Hepatocyte (in vitro differentiated cells): ENCODE data around the gene IL17F. TPM values are rescaled to one million over a fixed set of nuclear protein-coding genes. Genes with fewer than 3 reads are reported as not detected.

ENCODE experiments used
- DNase-seq: peaks from one replicate; pipeline ENCODE4 v3.0.0-alpha.2; 2016; ENCODE audit warnings: low spot score
- H2AFZ ChIP-seq: fragments of 200-600 bp; sonication (generic); 2 replicates; pipeline ENCODE4 v1.6.0; 2016; ENCODE audit warnings: antibody characterized with exemption, mild to moderate bottlenecking
- H3K27ac ChIP-seq: fragments of 200-600 bp; sonication (generic); 2 replicates; pipeline ENCODE4 v1.5.1; 2016; ENCODE audit warnings: mild to moderate bottlenecking
- H3K27me3 ChIP-seq: fragments of 200-600 bp; sonication (generic); 2 replicates; pipeline ENCODE4 v1.6.1; 2016
- H3K36me3 ChIP-seq: fragments of 200-600 bp; sonication (generic); replicated peaks from 2 replicates; pipeline ENCODE4 v1.5.1; 2016; ENCODE audit warnings: low read depth; ENCODE audit not compliant: insufficient read depth
- H3K4me1 ChIP-seq: fragments of 200-600 bp; sonication (generic); 2 replicates; pipeline ENCODE4 v1.5.1; 2016; ENCODE audit warnings: mild to moderate bottlenecking, moderate library complexity; ENCODE audit not compliant: insufficient read depth
- H3K4me2 ChIP-seq: fragments of 200-600 bp; sonication (generic); 2 replicates; pipeline ENCODE4 v1.6.0; 2016
- H3K4me3 ChIP-seq: fragments of 200-600 bp; sonication (generic); 2 replicates; pipeline ENCODE4 v1.5.1; 2016; ENCODE audit warnings: mild to moderate bottlenecking
- H3K79me2 ChIP-seq: fragments of 200-600 bp; sonication (generic); 2 replicates; pipeline ENCODE4 v1.6.0; 2017; ENCODE audit warnings: mild to moderate bottlenecking
- H3K9me2 ChIP-seq: fragments of 200-600 bp; sonication (generic); replicated peaks from 2 replicates; pipeline ENCODE4 v1.6.0; 2017; ENCODE audit warnings: mild to moderate bottlenecking; ENCODE audit not compliant: insufficient read depth
- H3K9me3 ChIP-seq: fragments of 200-600 bp; sonication (generic); 2 replicates; pipeline ENCODE4 v1.5.1; 2016; ENCODE audit warnings: low read depth, mild to moderate bottlenecking
- H4K20me1 ChIP-seq: fragments of 200-600 bp; sonication (generic); 2 replicates; pipeline ENCODE4 v1.6.0; 2016; ENCODE audit warnings: mild to moderate bottlenecking; ENCODE audit not compliant: insufficient read depth, poor library complexity, severe bottlenecking
- EZH2 ChIP-seq: fragments of 200-600 bp; sonication (generic); IDR thresholded peaks from 2 replicates; pipeline ENCODE4 v1.6.1; 2016; ENCODE audit warnings: antibody characterized with exemption, mild to moderate bottlenecking, borderline replicate concordance
- EZH2phosphoT487 ChIP-seq: fragments of 200-600 bp; sonication (generic); IDR thresholded peaks from one replicate; pipeline ENCODE4 v1.6.1; 2018; ENCODE audit warnings: antibody characterized with exemption, mild to moderate bottlenecking, low read depth, moderate library complexity; ENCODE audit not compliant: unreplicated experiment, severe bottlenecking
- WGBS: methylation state at CpG from one replicate; pipeline ENCODE4 v1.1.6; 2016; ENCODE audit warnings: low lambda C conversion rate; ENCODE audit errors: missing lambda C conversion rate; 5-methylcytosine and 5-hydroxymethylcytosine counted together
- polyA plus RNA-seq: library from polyadenylated mRNA; unstranded; fragments of >200 nt; fragmentation: Nextera tagmentation; extraction: Ambion mirVana; gene quantifications from 2 replicates; pipeline ENCODE4 v1.2.1, GENCODE V29; 2016
- total RNA-seq: library from RNA; depleted of rRNA; stranded (reverse); fragments of >200 nt; gene quantifications from 2 replicates; pipeline ENCODE4 v1.2.3, GENCODE V29; 2014
- TF ChIP-seq, protein P1 (sequence below): fragments of 200-600 bp; sonication (generic); IDR thresholded peaks from 2 replicates; pipeline ENCODE4 v1.5.1; 2016; ENCODE audit warnings: antibody characterized with exemption, mild to moderate bottlenecking; ENCODE audit not compliant: poor library complexity

Gene IL17F
- total and polyA plus RNA-seq, 2 experiments from 2014 or later, result not detected

- H3K4me1 ChIP-seq, result no peaks in the 10 kb centered on the region
- no peak for DNase-seq
- H3K9me2 ChIP-seq, result no peaks in the 10 kb centered on the region
- no peaks in the 10 kb centered on the region for H3K9me3 ChIP-seq
- no peaks in the 10 kb centered on the region for H3K36me3 ChIP-seq
- TF ChIP-seq EZH2 (no peak), EZH2phosphoT487 (no peak)
- TF ChIP-seq, protein P1, sequence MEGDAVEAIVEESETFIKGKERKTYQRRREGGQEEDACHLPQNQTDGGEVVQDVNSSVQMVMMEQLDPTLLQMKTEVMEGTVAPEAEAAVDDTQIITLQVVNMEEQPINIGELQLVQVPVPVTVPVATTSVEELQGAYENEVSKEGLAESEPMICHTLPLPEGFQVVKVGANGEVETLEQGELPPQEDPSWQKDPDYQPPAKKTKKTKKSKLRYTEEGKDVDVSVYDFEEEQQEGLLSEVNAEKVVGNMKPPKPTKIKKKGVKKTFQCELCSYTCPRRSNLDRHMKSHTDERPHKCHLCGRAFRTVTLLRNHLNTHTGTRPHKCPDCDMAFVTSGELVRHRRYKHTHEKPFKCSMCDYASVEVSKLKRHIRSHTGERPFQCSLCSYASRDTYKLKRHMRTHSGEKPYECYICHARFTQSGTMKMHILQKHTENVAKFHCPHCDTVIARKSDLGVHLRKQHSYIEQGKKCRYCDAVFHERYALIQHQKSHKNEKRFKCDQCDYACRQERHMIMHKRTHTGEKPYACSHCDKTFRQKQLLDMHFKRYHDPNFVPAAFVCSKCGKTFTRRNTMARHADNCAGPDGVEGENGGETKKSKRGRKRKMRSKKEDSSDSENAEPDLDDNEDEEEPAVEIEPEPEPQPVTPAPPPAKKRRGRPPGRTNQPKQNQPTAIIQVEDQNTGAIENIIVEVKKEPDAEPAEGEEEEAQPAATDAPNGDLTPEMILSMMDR, result no peak
- H3K4me3 ChIP-seq, result no peak overlapping the region
- no peaks in the 10 kb centered on the region for H4K20me1 ChIP-seq
- no peaks in the 10 kb centered on the region for H3K27me3 ChIP-seq
- no peak overlapping the region for H2AFZ ChIP-seq
- no peak overlapping the region for H3K27ac ChIP-seq
- 97% methylated on average over 8 of the region's 8 CpGs for WGBS
- H3K79me2 ChIP-seq, result no peaks in the 10 kb centered on the region
- no peak overlapping the region for H3K4me2 ChIP-seq
Observed at GRCh38 chr6:52254731-52255378, 10.6 kb upstream of the IL17F start.

- H3K4me3 ChIP-seq, result no peak overlapping the region
- no peak for DNase-seq
- no peak for TF ChIP-seq EZH2phosphoT487
- TF ChIP-seq EZH2, result no peak
- TF ChIP-seq, protein P1, result no peak
- no peaks in the 10 kb centered on the region for H3K79me2 ChIP-seq
- no peaks in the 10 kb centered on the region for H4K20me1 ChIP-seq
- H3K4me1 ChIP-seq, result no peaks in the 10 kb centered on the region
- 59% methylated on average over 9 of the region's 9 CpGs for WGBS
- no peaks in the 10 kb centered on the region for H3K9me3 ChIP-seq
- H3K4me2 ChIP-seq, result no peak overlapping the region
- no peaks in the 10 kb centered on the region for H3K36me3 ChIP-seq
- H3K27me3 ChIP-seq, result no peaks in the 10 kb centered on the region
- no peaks in the 10 kb centered on the region for H3K9me2 ChIP-seq
- no peak overlapping the region for H2AFZ ChIP-seq
- H3K27ac ChIP-seq, result no peak overlapping the region
Observed at GRCh38 chr6:52253494-52253893, 9.2 kb upstream of the IL17F start.

DNA sequence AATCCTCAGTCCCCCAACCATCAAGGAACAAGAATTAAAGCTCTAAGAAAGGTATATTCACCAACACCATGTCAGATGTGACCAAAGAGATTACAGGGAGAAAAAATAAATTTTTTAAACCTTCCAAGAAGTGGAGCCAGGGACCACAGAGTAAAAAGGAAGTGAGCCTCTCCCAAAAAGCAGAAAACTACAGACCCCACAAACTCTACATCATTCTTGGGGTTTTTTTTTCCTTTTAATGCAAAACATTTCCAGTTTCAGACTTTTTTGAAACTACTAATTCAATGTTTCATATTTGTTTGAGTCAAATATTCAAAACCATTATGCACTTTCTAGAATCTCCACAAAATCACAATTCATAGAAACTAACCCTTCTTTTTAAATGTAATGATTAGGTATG lies 6.8 kb upstream of the IL17F start:
- Histone ChIP-seq H3K9me2 (no peaks in the 10 kb centered on the region), H3K79me2 (no peaks in the 10 kb centered on the region), H3K4me1 (no peaks in the 10 kb centered on the region), H3K36me3 (no peaks in the 10 kb centered on the region), H3K27ac (no peak overlapping the region), H3K9me3 (no peaks in the 10 kb centered on the region), H3K4me3 (no peak overlapping the region), H3K27me3 (no peaks in the 10 kb centered on the region), H2AFZ (no peak overlapping the region), H4K20me1 (no peaks in the 10 kb centered on the region), H3K4me2 (no peak overlapping the region)
- DNase-seq, result no peak
- no peak for TF ChIP-seq EZH2
- TF ChIP-seq EZH2phosphoT487, result no peak
- TF ChIP-seq, protein P1, result no peak

GRCh38 chr6:52249078-52249477 lies 4.8 kb upstream of the IL17F start:
- Histone ChIP-seq H3K9me3 (no peaks in the 10 kb centered on the region), H3K36me3 (no peaks in the 10 kb centered on the region), H3K9me2 (no peaks in the 10 kb centered on the region), H3K27me3 (no peaks in the 10 kb centered on the region), H2AFZ (no peak overlapping the region), H3K79me2 (no peaks in the 10 kb centered on the region), H3K4me1 (no peaks in the 10 kb centered on the region), H3K4me2 (no peak overlapping the region), H3K4me3 (no peak overlapping the region), H4K20me1 (no peaks in the 10 kb centered on the region), H3K27ac (no peak overlapping the region)
- TF ChIP-seq EZH2, result no peak
- TF ChIP-seq, protein P1, result no peak
- no peak for TF ChIP-seq EZH2phosphoT487
- DNase-seq, result no peak
- WGBS, result 72% methylated on average over 2 of the region's 2 CpGs
